T-helper 17 cell (primary cell): ENCODE results near the gene ADGRL3. TPM values are rescaled to one million over a fixed set of nuclear protein-coding genes. Genes with fewer than 3 reads are reported as not detected.

ENCODE experiments used
- ATAC-seq: fragments of 150-1000 bp; cut with Tn5 transposase; 2 replicates; pipeline ENCODE4 v1.10.0; 2021; ENCODE audit warnings: mild to moderate bottlenecking, moderate library complexity
- DNase-seq, 3 donors: peaks; one replicate each; pipeline versions ENCODE4 v3.0.0 to v3.0.0-alpha.2; 2020 to 2021
- H3K9me3 ChIP-seq: one replicate; pipeline ENCODE4 v1.7.0; 2013; ENCODE audit warnings: low read length, mild to moderate bottlenecking; ENCODE audit not compliant: control insufficient read depth, poor library complexity, severe bottlenecking
- H3K27ac Mint-ChIP-seq: one replicate; pipeline ENCODE4 v1.8.0; 2022; ENCODE audit warnings: mild to moderate bottlenecking, moderate library complexity, mixed read lengths
- H3K27me3 Mint-ChIP-seq: one replicate; pipeline ENCODE4 v1.8.0; 2022; ENCODE audit warnings: mixed read lengths
- H3K36me3 Mint-ChIP-seq: one replicate; pipeline ENCODE4 v1.8.0; 2022; ENCODE audit warnings: low read depth, mixed read lengths
- H3K4me1 Mint-ChIP-seq: one replicate; pipeline ENCODE4 v1.8.0; 2022; ENCODE audit warnings: mild to moderate bottlenecking, mixed read lengths
- H3K4me3 Mint-ChIP-seq: one replicate; pipeline ENCODE4 v1.8.0; 2022; ENCODE audit warnings: mild to moderate bottlenecking, moderate library complexity, mixed read lengths
- total RNA-seq, 4 donors: library from RNA in 2 of 4; stranded (reverse) in 2 of 4; gene quantifications; one replicate each; pipeline ENCODE4 v1.2.3 and lab custom pipeline; 2022 to 2026

ADGRL3 gene
- total RNA-seq, 2 donors from 2014 or later, result not detected

DNA sequence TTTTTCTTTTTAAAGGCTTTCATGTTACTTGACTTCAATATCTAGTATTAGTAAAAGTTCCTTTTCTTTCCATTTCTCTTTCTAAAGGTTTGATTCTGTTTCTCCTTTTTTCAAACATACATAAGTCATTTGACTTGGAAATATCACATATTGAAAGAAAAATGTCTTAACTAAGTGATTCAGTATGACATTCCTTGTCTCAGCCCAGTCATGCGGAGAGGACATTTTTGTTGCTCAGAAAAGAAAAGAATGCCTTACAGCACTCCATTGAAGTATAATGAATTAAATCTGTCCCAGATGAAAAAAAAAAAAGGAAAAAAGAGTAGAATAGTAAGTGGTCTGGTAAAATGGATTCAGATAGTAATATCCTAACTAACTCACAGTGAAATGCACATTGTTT, 466.1 kb downstream of the ADGRL3 start:
- Mint-ChIP-seq H3K4me1 (no peaks in the 10 kb centered on the region), H3K36me3 (no peaks in the 10 kb centered on the region), H3K27me3 (no peaks in the 10 kb centered on the region), H3K27ac (no peak overlapping the region), H3K4me3 (no peak overlapping the region)
- H3K9me3 ChIP-seq, result no peaks in the 10 kb centered on the region
- ATAC-seq (no peak), DNase-seq (no peak)

DNA sequence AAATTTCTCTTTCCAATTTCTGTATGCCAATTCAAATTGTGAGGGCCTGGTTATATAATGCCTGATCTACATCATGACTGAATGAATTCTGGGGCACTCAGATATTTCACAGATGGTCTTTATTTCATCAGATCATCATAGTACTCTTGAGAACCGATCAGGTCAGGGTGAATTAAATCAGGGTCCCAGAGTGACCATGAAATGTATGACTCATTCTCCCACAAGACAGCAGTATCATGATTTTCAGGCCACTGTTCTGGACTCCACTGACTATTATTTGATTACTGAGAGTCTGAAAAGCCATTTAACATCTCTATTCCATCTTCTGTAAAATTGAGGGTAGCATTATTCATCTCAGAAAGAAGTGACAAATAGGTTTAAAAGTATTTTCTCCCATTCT, 471.5 kb downstream of the ADGRL3 start:
- Mint-ChIP-seq H3K27ac (no peak overlapping the region), H3K4me1 (no peaks in the 10 kb centered on the region), H3K4me3 (no peak overlapping the region), H3K27me3 (no peaks in the 10 kb centered on the region), H3K36me3 (no peaks in the 10 kb centered on the region)
- no peaks in the 10 kb centered on the region for H3K9me3 ChIP-seq
- no peak for DNase-seq
- no peak for ATAC-seq

DNA sequence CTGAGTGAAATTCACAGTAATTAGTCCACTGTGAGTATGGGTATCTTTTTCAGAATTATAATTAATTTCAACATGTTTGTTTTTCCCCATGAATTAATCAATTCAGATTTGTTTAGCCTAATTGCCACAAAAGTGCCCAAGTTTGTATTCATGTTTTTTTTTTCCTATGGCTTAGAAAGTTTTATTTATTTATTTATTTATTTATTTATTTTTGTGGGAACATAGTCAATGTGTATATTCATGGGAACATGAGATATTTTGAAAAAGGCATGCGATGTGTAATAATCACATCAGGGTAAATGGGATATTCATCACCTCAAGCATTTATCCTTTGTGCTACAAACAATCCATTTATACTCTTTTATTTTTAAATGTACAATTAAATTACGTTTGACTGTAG, 475.3 kb downstream of the ADGRL3 start:
- DNase-seq (no peak), ATAC-seq (no peak)
- Mint-ChIP-seq H3K27me3 (no peaks in the 10 kb centered on the region), H3K36me3 (no peaks in the 10 kb centered on the region), H3K27ac (no peak overlapping the region), H3K4me3 (no peak overlapping the region), H3K4me1 (no peaks in the 10 kb centered on the region)
- no peaks in the 10 kb centered on the region for H3K9me3 ChIP-seq

DNA sequence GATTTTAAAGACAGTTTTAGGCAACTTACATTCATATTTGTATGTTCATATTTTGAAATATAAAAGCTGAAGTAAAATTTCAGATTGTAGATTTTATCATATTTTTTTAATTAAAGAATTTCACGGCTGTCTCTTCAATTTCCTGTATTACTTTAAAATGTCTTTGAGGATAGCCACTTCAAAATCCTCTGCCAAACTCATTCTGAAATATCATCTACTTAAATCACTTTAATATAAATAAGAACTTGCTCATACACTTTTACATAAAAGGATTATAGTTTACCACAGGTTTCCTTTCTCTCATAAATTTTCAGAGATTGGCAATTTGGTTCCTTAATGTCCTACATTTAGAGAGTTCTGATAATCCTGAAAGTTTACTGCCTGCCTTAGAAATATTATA, 478.2 kb downstream of the ADGRL3 start:
- Mint-ChIP-seq H3K4me3 (no peak overlapping the region), H3K36me3 (no peaks in the 10 kb centered on the region), H3K4me1 (no peaks in the 10 kb centered on the region), H3K27ac (no peak overlapping the region), H3K27me3 (no peaks in the 10 kb centered on the region)
- no peak for DNase-seq
- peaks cover 1% of the 10 kb centered on the region for H3K9me3 ChIP-seq
- ATAC-seq, result no peak

DNA sequence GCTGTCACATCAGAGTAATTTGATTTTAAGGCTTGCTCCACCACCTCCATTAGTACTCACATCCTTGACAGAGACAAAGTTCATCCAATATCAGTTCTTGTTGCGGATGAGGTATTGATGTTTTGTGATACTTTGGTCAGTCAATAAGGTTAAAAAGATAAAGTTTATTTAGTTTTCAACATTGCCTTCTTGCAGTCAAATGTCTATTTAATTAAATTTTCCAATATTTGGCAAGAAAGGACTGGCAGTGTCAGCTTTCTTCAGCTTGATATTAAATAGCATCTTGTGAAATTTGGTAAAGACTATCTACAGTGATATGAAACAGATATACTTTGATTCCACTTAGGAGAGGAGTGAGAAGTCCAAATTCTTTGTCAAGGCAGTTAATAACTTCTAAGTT, 493.4 kb downstream of the ADGRL3 start:
- no peak for ATAC-seq
- DNase-seq, result no peak
- Mint-ChIP-seq H3K27me3 (no peaks in the 10 kb centered on the region), H3K36me3 (no peaks in the 10 kb centered on the region), H3K27ac (no peak overlapping the region), H3K4me1 (no peaks in the 10 kb centered on the region), H3K4me3 (no peak overlapping the region)
- H3K9me3 ChIP-seq, result no peaks in the 10 kb centered on the region

- H3K9me3 ChIP-seq, result no peaks in the 10 kb centered on the region
- no peaks in the 10 kb centered on the region for H3K27me3 Mint-ChIP-seq
- ATAC-seq (no peak), DNase-seq (no peak)
- H3K36me3 Mint-ChIP-seq, result no peaks in the 10 kb centered on the region
- no peak overlapping the region for H3K4me3 Mint-ChIP-seq
- H3K4me1 Mint-ChIP-seq, result no peaks in the 10 kb centered on the region
- no peak overlapping the region for H3K27ac Mint-ChIP-seq
Measured at GRCh38 chr4:61714387-61714911, 514.3 kb downstream of the ADGRL3 start.

- ATAC-seq, result no peak
- Mint-ChIP-seq H3K27me3 (no peaks in the 10 kb centered on the region), H3K4me1 (no peaks in the 10 kb centered on the region), H3K36me3 (no peaks in the 10 kb centered on the region), H3K4me3 (no peak overlapping the region), H3K27ac (no peak overlapping the region)
- H3K9me3 ChIP-seq, result no peaks in the 10 kb centered on the region
- no peak for DNase-seq
Measured at GRCh38 chr4:61716426-61716825, 516.3 kb downstream of the ADGRL3 start.

DNA sequence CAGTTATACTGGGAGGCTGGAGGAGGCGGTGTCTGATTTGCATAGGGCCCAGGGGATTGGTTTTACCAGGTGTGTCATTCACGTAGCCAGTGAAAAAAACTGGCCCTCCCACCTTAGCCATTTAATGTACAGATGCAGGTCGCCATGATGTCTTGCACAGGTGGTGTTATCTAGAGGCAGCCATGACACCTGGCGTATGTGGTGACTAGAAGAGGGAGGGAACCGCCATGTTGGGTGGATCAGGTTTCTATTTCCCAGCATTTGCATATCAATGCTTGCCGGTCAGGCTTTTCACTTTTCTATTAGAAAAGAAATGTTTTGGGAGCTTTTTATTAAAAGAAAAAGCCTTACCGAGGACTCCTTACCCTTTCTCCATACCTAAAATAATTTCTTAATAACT, 523.4 kb downstream of the ADGRL3 start:
- H3K9me3 ChIP-seq, result no peaks in the 10 kb centered on the region
- no peak for DNase-seq
- H3K4me1 Mint-ChIP-seq, result no peaks in the 10 kb centered on the region
- no peak overlapping the region for H3K27ac Mint-ChIP-seq
- no peak overlapping the region for H3K4me3 Mint-ChIP-seq
- H3K36me3 Mint-ChIP-seq, result no peaks in the 10 kb centered on the region
- ATAC-seq, result no peak
- H3K27me3 Mint-ChIP-seq, result no peaks in the 10 kb centered on the region

DNA sequence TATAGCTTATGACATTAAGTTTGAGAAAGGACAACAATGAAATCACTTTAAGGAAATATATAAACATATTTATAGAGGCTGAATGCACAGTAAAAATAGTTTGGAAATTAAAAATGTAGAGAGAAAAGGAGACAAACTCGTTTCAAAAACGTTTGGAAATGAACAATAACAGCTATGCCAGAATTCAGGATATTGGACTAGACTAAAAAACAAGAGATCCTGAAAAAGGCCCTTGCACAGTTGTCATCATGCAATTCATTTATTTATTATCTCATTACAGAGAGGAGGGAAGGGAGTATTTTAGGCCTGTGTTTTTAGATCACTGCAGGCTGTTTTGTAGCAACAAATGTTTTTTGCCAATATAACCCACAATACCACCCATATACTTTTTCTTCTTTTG, 527.2 kb downstream of the ADGRL3 start:
- H3K27me3 Mint-ChIP-seq, result no peaks in the 10 kb centered on the region
- H3K9me3 ChIP-seq, result no peaks in the 10 kb centered on the region
- H3K36me3 Mint-ChIP-seq, result no peaks in the 10 kb centered on the region
- no peaks in the 10 kb centered on the region for H3K4me1 Mint-ChIP-seq
- no peak overlapping the region for H3K27ac Mint-ChIP-seq
- DNase-seq (no peak), ATAC-seq (no peak)
- H3K4me3 Mint-ChIP-seq, result no peak overlapping the region

- Mint-ChIP-seq H3K27ac (no peak overlapping the region), H3K27me3 (no peaks in the 10 kb centered on the region), H3K4me3 (no peak overlapping the region), H3K36me3 (no peaks in the 10 kb centered on the region), H3K4me1 (no peaks in the 10 kb centered on the region)
- DNase-seq, result no peak
- no peak for ATAC-seq
- H3K9me3 ChIP-seq, result no peaks in the 10 kb centered on the region
Measured at GRCh38 chr4:61734409-61734808, 534.3 kb downstream of the ADGRL3 start.

DNA sequence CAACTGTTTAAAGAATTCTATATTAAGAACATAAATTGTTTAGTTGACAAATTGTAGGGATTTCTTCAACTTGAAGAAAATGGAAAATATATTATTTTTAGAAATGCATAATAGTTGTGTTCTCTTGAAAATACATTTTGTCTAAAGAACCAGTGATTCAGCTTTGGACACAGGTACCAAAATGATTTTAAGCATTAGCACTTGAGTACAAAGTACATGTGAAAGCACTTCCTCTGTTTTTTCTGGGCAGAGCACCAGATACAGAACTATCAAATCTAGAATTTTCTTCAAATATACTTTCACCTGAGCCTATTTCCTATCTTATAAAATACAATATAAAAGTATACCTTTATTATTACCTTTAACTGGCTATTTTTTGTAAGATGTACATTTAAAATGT, 539.8 kb downstream of the ADGRL3 start:
- Mint-ChIP-seq H3K4me3 (no peak overlapping the region), H3K27ac (no peak overlapping the region), H3K27me3 (no peaks in the 10 kb centered on the region), H3K36me3 (no peaks in the 10 kb centered on the region), H3K4me1 (no peaks in the 10 kb centered on the region)
- no peak for ATAC-seq
- DNase-seq, result no peak
- H3K9me3 ChIP-seq, result no peaks in the 10 kb centered on the region

DNA sequence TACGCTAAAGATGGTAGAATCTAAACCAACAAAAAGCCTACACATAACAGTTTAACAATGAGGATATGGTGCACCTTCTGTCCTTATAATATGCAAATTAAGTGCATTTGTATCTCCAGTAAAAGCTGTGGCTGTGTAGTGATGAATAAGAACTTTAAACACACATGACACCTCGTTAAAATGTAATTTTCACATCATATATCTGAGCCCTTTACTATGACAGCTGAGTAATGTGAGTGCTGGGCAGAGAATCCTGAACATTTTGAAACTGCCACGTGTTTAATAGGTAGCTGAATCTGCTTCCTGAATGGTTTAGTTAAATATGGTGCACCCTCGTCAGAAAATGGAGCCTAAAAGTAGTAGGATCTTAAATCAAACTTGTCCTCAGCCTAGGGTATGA, 540.8 kb downstream of the ADGRL3 start:
- H3K27ac Mint-ChIP-seq, result no peak overlapping the region
- DNase-seq, result no peak
- H3K4me1 Mint-ChIP-seq, result no peaks in the 10 kb centered on the region
- H3K27me3 Mint-ChIP-seq, result no peaks in the 10 kb centered on the region
- no peak overlapping the region for H3K4me3 Mint-ChIP-seq
- H3K36me3 Mint-ChIP-seq, result no peaks in the 10 kb centered on the region
- ATAC-seq, result no peak
- H3K9me3 ChIP-seq, result no peaks in the 10 kb centered on the region

GRCh38 chr4:61741327-61742096, 541.4 kb downstream of the ADGRL3 start:
- Mint-ChIP-seq H3K36me3 (no peaks in the 10 kb centered on the region), H3K4me3 (no peak overlapping the region), H3K27ac (no peak overlapping the region), H3K27me3 (no peaks in the 10 kb centered on the region), H3K4me1 (no peaks in the 10 kb centered on the region)
- H3K9me3 ChIP-seq, result no peaks in the 10 kb centered on the region
- ATAC-seq, result no peak
- DNase-seq, result no peak

DNA sequence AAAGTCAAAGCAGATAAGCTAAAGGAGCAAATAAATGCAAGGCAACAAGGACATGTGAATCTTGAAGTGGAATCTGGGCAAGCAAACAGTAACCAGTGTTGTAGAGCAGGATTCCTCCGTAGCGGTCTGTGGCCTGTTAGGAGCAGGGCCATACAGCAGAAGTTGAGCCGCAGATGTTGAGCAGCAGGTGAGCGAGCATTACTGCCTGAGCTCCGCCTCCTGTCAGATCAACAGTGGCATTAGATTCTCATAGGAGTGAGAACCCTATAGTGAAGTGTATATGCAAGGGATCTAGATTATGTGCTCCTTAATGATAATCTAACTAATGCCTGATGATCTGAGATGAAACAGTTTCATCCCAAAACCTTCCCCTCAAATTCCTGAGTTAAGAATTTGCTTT, 550.7 kb downstream of the ADGRL3 start:
- H3K9me3 ChIP-seq, result no peaks in the 10 kb centered on the region
- no peak for ATAC-seq
- Mint-ChIP-seq H3K4me1 (no peaks in the 10 kb centered on the region), H3K36me3 (no peaks in the 10 kb centered on the region), H3K4me3 (no peak overlapping the region), H3K27me3 (no peaks in the 10 kb centered on the region), H3K27ac (no peak overlapping the region)
- DNase-seq, result no peak
